Esophagus muscularis mucosa (tissue), 4 donors: ENCODE results near the gene TUB.

Experiments used
- CTCF ChIP-seq, 3 experiments: fragments of 200-600 bp in 2 of 3; fragments of 450-650 bp in 1 of 3; sonication (generic) in 2 of 3; IDR thresholded peaks; one replicate each; pipeline ENCODE4 v1.5.1; 2017 to 2019; ENCODE audit warnings: antibody characterized with exemption in 3 of 3, mild to moderate bottlenecking in 2 of 3, moderate library complexity in 1 of 3
- EP300 ChIP-seq: sonication (generic); formaldehyde crosslinking; IDR thresholded peaks from one replicate; pipeline ENCODE4 v1.6.1; 2017; ENCODE audit warnings: antibody characterized with exemption
- POLR2A ChIP-seq: fragments of 450-650 bp; IDR thresholded peaks from one replicate; pipeline ENCODE4 v1.6.1; 2017; ENCODE audit warnings: antibody characterized with exemption, moderate library complexity, mild to moderate bottlenecking, low read depth
- POLR2AphosphoS5 ChIP-seq, 2 donors: sonication (generic); formaldehyde crosslinking; IDR thresholded peaks; one replicate each; pipeline ENCODE4 v1.6.1; 2017; ENCODE audit warnings: antibody characterized with exemption in 2 of 2

- TF ChIP-seq POLR2AphosphoS5 (IDR thresholded peaks at IDR 0.05) (no peak), POLR2A (no peak), CTCF (IDR thresholded peaks at IDR 0.05) (no peak), EP300 (no peak)
Observed at GRCh38 chr11:8103909-8104308, 22.9 kb downstream of the TUB start.
